ENCODE data around the gene FGD5.
A peak's percentile ranks its signal among the peaks of the same experiment; 100 is the strongest.

The FGD5 gene, protein sequence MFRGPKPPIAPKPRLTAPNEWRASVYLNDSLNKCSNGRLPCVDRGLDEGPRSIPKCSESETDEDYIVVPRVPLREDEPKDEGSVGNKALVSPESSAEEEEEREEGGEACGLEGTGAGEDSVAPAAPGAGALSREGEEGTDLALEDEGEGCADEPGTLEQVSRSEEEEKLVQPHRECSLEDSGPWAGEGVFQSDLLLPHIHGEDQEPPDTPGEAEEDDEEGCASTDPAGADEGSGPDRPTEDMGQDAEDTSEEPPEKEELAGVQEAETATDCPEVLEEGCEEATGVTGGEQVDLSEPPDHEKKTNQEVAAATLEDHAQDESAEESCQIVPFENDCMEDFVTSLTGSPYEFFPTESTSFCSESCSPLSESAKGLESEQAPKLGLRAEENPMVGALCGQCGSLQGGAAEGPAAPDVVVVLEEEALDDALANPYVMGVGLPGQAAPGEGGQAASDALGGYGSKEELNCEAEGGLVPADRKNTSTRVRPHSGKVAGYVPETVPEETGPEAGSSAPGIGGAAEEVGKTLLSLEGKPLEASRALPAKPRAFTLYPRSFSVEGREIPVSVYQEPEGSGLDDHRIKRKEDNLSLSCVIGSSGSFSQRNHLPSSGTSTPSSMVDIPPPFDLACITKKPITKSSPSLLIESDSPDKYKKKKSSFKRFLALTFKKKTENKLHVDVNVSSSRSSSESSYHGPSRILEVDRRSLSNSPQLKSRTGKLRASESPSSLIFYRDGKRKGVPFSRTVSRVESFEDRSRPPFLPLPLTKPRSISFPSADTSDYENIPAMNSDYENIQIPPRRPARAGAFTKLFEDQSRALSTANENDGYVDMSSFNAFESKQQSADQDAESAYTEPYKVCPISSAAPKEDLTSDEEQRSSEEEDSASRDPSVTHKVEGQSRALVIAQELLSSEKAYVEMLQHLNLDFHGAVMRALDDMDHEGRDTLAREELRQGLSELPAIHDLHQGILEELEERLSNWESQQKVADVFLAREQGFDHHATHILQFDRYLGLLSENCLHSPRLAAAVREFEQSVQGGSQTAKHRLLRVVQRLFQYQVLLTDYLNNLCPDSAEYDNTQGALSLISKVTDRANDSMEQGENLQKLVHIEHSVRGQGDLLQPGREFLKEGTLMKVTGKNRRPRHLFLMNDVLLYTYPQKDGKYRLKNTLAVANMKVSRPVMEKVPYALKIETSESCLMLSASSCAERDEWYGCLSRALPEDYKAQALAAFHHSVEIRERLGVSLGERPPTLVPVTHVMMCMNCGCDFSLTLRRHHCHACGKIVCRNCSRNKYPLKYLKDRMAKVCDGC (N-terminal part only)

DNA sequence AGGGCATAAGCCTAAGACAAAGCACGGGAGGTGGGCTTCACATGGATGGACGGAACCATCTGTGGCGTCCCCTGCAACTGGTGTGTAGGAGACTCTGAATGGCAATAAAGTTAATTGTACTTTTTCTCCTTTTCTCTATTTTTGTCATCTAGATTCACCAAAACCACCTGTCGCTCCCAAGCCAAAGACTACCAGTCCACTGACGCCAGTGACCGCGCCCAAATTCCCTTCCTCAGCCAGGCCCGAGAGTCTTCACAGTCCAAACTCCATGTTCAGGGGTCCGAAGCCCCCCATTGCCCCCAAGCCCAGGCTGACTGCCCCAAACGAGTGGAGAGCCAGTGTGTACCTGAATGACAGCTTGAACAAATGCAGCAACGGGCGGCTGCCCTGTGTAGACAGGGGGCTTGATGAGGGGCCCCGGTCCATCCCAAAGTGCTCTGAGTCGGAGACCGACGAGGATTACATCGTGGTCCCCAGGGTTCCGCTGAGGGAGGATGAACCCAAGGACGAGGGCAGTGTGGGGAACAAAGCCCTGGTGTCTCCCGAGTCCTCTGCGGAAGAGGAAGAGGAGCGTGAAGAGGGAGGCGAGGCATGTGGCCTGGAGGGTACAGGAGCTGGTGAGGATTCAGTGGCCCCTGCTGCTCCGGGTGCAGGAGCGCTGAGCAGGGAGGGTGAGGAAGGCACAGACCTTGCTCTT is at the start of gene FGD5:
TSS of gene FGD5 (plus strand) at position 159 of the 697 bp plus-strand sequence. CDS start at position 269, 110 bp downstream.
- no peak for DNase-seq

DNA sequence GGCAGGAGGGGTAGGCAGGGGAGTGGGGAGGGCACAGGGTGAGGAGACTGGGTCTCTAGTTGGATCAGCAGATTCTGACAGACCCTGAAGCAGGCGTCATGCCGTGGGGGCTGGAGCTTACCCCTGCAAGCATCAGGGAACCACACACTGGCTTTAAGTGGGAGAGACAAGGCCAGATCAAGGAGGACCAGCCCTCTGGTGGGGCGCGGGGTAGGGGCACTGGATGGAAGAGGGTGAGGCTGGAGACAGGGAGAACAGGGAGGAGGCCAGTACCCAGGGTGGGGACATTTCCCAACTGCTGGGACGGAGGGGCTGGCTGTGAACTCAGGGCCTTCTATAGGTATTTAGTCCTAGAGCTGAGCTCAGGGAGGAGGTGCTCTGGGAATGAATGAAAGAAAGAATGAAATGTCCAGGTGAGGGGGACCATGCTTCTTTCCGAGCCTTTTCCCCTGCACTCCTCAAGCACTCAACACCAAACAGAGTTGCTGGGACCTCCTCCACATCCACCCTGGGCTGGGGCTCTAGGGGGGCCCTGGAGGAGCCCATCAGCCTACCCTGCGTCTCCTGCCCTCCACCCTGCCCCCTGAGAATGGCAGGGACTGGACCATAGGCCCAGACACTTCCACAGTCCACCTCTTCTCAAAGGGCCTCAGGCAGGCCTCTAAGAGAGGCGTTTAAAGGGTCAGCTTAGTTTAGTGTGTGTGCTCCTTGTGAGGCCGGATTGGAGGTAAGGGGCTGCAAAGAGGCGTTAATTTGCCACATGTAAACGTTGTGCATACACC is 49.0 kb upstream of the FGD5 start:
- peak; percentile 32 for DNase-seq

DNA sequence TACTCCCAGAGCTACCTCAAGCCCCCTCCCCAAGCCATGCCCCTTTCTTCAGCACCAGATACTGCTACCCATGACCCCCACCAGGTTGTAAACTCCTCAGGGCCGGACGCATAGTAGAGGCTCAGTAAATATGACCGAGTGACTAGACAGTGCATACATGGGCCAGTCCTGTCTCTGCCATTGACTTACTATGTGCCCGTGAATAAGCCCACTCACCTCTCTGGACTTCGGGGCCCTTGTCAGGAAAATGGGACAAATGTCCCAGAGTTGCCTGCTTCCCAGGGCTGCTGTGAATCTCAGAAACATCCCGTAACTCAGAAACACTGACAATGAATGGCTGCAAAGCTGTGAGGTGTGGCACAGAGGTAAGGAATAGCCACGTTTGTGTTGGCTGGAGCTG is 48.2 kb upstream of the FGD5 start:
- no peak for DNase-seq

DNA sequence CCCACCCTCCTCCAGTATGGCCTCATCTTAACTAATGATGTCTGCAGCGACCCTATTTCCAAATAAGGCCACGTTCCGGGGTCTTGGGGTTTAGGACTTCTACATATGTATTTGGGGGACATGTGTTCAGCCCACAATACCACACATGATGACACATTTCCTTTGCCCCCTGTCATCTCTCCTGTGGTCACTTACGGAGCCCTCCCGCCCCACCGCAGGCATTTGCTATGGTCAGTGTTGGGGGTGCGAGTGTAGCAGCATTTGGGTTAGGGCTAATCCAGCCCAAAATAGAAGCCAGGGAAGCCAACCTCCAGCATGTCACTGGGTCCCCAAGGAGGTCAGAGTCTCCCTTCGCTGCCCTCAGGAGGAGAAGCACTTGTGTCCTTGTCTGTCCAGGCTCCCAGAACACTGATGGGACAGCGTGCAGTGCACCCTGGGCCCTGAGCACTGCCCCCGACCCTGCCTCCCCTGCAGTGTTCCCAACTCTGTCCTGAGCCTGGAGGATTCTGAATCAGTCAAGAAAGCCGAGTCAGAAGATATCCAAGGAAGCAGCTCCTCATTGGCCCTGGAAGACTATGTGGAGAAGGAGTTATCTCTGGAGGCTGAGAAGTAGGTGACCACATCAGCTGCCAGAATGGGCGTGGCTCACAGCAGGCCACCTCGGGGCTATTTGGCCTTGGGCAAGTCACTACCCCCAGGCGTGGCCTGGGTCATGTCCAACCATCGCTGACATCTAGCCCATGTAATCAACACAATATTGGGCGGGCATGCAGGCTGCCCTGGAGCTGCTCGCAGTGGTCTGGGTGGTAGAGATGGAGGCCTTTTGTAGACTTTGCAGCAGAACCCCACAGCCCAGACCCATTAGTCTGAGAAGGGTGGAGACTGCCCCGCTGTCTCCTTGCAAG is 46.9 kb upstream of the FGD5 start:
- peak; percentile 41 for DNase-seq

DNA sequence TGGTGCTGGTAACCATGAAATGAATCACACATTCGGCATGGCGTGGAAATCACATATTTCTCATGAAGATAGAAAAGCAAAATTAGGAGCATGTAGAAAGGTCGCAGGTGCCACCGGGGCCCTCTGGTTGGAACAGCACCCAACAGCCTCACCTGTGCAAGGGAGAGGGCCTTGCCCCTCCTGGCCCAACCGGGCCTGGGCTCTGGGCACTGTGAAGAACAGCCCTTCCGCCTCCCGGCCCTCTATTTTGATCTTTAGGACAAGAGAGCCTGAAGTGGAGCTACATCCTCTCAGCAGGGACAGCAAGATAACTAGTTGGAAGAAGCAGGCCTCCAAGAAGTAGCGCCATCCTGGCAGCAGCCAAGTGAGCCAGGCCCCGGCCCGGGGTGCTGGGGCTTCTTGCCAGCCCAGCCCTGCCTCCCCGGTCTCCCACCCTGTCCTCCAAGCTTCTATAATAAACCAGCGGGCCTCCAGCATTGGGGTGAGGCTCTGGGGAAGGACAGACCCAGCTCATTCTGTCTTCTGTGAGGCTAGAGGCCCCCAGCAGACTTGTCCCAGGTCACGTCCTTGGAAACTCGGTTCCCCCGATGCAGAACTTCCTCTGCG is 46.1 kb upstream of the FGD5 start:
- peak; percentile 30 for DNase-seq

DNA sequence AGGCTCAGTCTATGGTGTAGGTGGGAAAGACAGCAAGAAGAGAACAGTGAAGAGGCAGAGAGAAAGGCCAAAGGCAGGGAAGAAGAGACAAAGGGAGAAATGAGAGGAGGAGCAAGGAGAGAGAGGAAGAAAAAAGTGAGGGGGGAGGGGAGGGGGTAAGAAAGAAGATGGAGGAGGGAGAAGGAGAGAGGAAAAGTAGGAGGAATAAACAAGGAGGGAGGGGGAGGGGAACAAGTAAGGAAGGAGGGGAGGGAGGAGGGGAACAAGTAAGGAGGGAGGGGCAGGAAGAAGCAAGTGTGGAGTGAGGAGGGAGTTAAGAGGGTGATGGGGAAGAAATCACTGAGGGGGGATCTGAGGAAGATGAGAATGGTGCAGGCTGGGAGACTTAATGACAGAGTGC is 45.5 kb upstream of the FGD5 start:
- DNase-seq, result no peak

DNA sequence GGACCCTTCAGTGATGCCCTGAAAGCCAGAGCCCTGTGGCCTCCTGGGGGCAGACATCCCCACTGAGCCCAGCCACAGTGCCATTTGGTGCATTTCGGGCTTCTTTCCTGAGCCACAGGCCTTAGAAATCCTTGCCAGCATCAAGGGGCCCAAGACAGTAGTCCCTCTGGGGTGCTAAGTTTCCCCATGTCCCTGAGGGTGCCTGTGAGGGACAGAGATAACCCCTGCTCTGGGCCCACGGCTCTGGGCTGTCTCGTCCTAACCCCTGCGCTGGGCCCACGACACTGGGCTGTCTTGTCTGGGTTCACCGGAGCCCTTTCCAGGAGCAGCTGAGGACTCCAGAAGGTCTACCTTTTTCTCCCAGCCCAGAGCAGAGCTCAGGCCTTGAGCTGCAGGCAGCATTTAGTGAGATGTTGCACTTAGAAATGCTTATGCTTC is 45.1 kb upstream of the FGD5 start:
- peak; percentile 33 for DNase-seq

DNA sequence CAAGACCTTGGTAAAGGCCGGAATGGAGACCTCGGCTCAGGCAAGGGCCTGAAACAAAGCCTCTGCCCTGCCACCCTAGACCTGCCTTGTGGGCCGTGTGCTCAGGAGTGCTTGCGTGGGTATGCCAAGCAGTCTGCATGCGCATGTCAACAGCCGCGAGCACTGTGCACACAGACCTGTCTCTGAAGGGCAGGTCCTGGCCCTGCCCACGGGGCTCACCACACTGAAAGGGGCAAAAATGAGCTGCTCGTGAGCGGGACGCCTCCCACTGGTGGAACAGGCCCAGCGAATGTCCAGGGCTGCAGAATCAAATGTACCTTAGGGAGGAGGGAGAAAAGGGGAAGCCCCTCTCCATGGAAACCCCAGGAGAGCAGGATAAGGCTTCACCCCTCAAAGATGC is 44.3 kb upstream of the FGD5 start:
- DNase-seq, result peak; percentile 41

DNA sequence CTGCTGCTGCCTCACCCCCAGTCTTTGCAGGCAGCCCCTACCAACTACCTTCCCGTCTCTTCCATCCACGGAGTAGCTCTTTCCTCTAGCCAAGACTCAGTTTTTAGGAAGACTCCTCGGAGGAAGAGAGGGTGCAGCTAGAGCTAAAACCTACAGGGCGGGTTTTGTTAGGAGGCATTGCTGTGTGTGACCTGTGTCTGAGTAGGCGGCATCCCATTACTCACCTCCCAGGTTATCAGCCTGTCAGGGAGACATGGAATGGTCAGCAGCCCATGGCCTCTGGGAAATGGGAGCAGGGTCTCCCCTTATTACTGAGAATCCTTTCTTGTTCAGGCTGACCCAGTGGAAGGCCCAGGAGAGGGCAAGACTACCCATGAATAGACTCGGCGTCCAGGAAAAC is 43.8 kb upstream of the FGD5 start:
- peak; percentile 13 for DNase-seq

DNA sequence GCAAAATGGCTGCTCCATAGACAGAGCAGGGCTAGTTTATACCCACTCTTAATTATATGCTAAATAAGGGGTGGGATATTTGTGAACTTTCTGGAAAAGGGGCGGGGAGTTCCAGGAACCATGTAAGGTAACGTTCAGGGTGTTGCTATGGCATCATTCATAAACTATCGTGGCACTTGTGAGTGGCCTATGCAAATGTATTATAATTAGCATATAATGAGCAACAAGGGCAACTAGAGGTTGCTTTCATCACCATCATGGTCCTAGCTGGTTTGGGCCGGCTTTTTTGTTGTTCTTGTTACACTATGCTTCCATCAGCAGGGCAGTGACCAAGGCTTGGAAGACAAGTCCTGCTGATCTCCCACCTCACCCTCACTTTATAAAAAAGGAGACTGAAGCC is 43.2 kb upstream of the FGD5 start:
- DNase-seq, result no peak

DNA sequence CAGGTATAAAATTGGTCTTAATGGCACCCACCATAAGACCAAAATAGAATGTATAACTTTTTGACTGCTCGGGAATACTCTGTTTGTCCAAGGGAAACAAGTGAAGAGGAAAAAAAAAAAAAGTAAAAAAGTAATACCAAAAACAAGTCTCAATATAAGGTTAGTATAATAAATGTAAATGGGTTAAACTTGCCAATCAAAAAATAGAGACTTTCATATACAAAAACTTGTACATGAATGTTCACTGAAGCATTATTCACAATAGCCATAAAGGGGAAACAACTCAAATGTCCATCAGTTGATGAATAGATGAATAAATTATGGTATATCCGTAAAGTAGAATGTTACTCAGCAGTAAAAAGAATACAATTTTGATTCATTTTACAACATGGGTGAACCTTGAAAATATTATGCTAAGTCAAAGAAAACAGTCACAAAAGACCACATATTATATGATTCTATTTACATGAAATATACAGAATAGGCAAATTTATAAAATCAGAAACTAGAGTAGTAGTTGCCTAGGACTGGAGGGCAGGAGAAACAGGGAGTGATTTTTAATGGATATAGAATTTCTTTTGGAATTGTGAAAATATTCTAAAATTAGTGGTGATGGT is 39.6 kb upstream of the FGD5 start:
- DNase-seq, result no peak

DNA sequence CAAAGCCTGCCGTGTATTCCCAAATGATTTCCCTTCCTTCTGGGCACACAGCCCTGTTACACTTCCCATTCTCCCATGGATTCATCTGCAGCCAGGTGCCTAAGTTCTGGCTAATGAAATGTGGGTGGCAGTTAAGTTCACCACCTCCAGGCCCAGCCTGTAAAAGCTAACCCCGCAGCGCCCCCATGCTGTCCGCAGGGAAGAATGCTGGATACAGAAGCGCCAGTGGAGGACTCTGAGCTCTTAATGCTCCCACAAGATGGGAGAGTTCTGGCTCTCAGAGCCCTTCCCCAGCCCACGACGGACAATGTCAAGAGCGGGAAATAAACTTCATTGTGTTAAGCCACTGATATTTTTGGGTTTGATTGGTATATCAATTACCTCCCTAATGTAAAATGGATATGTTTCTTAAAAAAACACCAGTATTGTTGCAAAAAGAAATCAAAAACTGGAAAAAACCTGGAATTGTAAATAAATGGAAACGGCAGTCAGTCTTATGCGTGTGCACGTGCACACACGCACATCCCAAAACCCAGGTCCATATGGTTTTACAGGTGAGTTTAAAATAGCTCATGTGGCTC is 37.7 kb upstream of the FGD5 start:
- DNase-seq, result no peak

DNA sequence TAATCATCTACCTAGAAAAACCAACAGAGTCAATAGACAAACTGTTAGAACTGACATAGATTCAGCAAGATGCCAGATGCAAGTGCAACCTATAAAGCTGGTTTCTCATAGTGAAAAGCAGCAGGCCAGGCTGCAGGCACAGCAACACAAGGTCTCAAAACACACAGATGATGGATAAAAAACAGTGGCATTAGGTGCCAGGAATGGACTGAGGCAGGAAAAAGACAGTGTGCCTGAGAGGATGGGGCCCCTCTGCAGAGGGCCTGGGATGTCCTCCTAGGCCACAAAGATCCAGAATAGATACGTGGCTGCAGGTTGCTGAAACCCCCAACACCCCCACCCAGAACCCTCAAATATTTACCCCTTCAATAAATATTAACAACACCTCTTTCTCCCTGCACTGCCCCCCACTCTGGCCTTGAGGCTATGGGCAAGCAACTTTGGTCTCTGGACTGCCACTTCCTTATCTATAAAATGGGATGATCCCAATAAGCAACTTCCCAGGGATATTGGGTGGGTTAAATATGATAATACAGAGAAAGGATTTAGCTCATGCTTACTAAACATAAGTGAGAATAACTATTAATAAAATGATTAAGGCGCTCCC is 35.2 kb upstream of the FGD5 start:
- no peak for DNase-seq

DNA sequence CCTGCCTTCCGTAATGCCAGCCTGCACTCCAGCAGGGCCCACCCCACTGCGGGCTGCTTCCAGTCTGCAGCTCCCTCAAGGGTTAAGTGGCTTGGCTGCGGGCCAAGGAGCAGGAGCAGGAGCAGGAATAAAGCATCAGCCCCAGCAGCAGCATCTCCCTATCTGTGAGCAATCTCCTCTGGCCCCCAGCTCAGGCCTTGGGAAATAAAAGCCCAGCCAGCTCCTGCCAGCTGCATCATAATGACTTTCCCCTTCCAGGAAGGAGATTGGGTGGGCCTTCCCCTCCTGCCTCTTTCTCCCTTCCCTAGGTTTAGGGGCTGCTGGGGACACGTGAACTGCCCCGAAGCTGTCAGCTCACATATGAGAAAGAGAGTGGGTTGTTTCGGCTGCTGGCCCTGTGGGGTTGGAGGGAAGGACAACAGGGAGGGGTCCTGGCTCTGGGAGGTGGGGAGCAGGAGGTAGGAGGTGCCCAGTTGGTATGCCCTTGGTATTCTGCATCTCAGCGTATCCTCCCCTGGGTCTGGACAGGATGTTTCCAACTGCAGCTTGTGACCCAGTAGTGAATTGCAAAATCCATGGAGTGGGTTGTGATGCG is 34.6 kb upstream of the FGD5 start:
- DNase-seq, result no peak

DNA sequence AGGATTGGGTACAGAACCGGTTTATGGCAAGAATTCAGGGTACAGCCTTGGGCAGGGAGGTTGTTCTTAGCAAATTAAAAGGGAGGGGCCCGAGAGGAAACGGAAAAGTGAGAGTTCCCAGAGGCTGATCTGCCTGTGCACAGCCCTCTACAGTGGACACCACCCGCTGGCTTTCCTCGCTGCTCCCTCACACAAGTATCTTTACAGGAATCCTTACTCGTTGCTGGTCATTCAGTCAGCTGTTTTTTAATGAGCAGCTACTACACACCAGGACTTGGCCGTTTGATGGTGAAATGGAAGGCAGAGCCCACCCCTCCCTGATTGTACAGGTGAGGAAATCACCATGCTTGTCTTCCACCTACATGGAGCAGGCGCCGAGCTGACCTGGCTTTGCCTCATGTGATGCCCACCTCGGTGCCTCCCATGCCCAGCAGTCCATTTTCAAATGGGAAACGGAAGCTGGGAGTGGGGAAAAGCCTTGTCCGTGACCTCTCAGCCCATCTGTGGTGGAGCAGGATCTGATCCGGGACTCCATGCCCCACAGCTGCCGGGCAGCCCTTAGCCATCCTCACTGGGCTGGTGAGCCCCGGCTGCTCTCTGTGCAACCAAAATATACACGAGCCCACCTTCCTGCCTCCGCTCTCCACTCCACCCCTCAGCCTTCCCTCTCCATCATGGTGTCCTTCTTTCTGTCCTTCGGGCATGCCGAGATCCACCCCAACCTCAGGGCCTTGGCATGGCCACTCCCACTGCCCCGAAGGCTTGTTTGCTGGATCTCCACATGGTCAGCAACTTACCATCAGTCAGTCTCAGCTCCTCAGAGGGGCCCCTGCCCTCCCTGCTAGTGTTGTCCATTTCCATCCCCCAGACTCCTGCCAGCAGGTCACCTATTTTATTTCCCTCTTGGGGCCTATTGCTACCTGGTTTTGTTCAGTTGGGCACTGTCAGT is 33.3 kb upstream of the FGD5 start:
- DNase-seq, result no peak

DNA sequence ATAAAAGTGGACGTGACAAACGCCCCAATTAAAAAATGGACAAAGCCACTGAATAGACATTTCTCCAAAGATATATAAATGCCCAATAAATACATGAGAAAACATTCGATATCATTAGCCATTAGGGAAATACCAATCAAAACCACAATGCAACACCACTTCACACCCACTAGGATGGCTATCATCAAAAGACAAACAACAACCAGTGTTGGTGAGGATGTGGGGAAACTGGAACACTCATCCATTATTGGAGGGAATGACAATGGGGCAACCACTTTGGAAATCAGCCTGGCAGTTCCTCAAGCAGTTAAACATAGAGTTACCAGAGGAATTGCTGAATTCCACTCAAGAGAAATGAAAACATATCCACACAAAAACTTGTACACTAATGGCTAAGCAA is 32.4 kb upstream of the FGD5 start:
- no peak for DNase-seq

DNA sequence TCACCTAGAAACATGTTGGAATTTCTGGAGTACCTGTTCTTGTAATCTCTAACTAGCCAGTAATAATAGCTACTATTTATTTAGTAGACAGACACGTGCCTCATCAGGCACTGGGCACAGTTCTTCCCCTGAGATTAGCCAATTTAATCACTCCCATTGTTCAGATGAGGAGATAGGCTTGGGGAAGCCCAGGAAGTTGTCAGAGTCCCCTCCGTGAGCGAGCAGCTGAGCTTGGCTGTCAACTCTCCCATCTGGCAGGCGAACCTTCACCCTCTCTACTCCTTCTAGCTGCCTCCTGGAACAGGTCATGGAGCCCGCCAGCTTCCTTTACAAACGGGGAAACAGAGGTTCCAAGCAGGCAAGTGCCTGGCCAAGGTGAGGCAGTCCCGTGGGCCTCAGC is 31.1 kb upstream of the FGD5 start:
- DNase-seq, result no peak
